Astrocyte (in vitro differentiated cells and primary cell): ENCODE data around the gene UBTD1. TPM values are rescaled to one million over a fixed set of nuclear protein-coding genes. Genes with fewer than 3 reads are reported as not detected.

ENCODE experiments used
- DNase-seq: peaks from one replicate; pipeline ENCODE4 v3.0.0-alpha.2; 2010; ENCODE audit warnings: low read depth
- FAIRE-seq: peaks from 2 replicates; lab custom pipeline; 2011; peaks lifted over from hg19 to GRCh38; lab: Jason Lieb, UNC
- H2AFZ ChIP-seq: 2 replicates; pipeline ENCODE4 v1.6.0; 2012; ENCODE audit warnings: low read depth, low read length, inconsistent platforms
- H3K27ac ChIP-seq: 2 replicates; pipeline ENCODE4 v1.5.1; 2011; ENCODE audit warnings: low read depth, low read length, inconsistent platforms
- H3K27me3 ChIP-seq: 2 replicates; pipeline ENCODE4 v1.6.0; 2011; ENCODE audit warnings: low read length, inconsistent platforms; ENCODE audit not compliant: insufficient read depth
- H3K36me3 ChIP-seq: 2 replicates; pipeline ENCODE4 v1.5.1; 2011; ENCODE audit warnings: low read length, inconsistent platforms; ENCODE audit not compliant: insufficient read depth
- H3K4me1 ChIP-seq: 2 replicates; pipeline ENCODE4 v1.5.1; 2011; ENCODE audit warnings: low read length, inconsistent platforms; ENCODE audit not compliant: insufficient read depth
- H3K4me2 ChIP-seq: 2 replicates; pipeline ENCODE4 v1.6.0; 2012; ENCODE audit warnings: low read length, inconsistent platforms
- H3K4me3 ChIP-seq: 2 replicates; pipeline ENCODE4 v1.5.1; 2011; ENCODE audit warnings: low read depth, mild to moderate bottlenecking, low read length, inconsistent platforms; ENCODE audit not compliant: insufficient read depth
- H3K79me2 ChIP-seq: 2 replicates; pipeline ENCODE4 v1.6.0; 2012; ENCODE audit warnings: mild to moderate bottlenecking, low read length, inconsistent platforms; ENCODE audit not compliant: insufficient read depth
- H3K9ac ChIP-seq: 2 replicates; pipeline ENCODE4 v1.6.0; 2012; ENCODE audit warnings: mild to moderate bottlenecking, low read length, inconsistent platforms
- H3K9me3 ChIP-seq: 2 replicates; pipeline ENCODE4 v1.5.1; 2012; ENCODE audit warnings: low read depth, mild to moderate bottlenecking, low read length, inconsistent platforms; ENCODE audit not compliant: insufficient read depth
- H4K20me1 ChIP-seq: 2 replicates; pipeline ENCODE4 v1.6.0; 2012; ENCODE audit warnings: low read length, inconsistent platforms; ENCODE audit not compliant: insufficient read depth
- H3K27ac Mint-ChIP-seq: one replicate; pipeline ENCODE4 v1.8.0; 2021; ENCODE audit warnings: mild to moderate bottlenecking, mixed read lengths; ENCODE audit not compliant: unreplicated experiment
- H3K27me3 Mint-ChIP-seq: one replicate; pipeline ENCODE4 v1.8.0; 2021; ENCODE audit warnings: low read depth, mixed read lengths; ENCODE audit not compliant: unreplicated experiment
- H3K36me3 Mint-ChIP-seq: one replicate; pipeline ENCODE4 v1.8.0; 2021; ENCODE audit warnings: low read depth, mixed read lengths; ENCODE audit not compliant: unreplicated experiment
- H3K4me1 Mint-ChIP-seq: one replicate; pipeline ENCODE4 v1.8.0; 2021; ENCODE audit warnings: low read depth, mixed read lengths; ENCODE audit not compliant: unreplicated experiment
- H3K4me3 Mint-ChIP-seq: one replicate; pipeline ENCODE4 v1.8.0; 2021; ENCODE audit warnings: mild to moderate bottlenecking, moderate library complexity, mixed read lengths; ENCODE audit not compliant: unreplicated experiment
- H3K9me3 Mint-ChIP-seq: one replicate; pipeline ENCODE4 v1.8.0; 2021; ENCODE audit warnings: mild to moderate bottlenecking, mixed read lengths; ENCODE audit not compliant: unreplicated experiment
- EZH2 ChIP-seq: IDR thresholded peaks from 2 replicates; pipeline ENCODE4 v1.6.1; 2012; ENCODE audit warnings: mild to moderate bottlenecking, low read length, inconsistent platforms; ENCODE audit not compliant: insufficient read depth
- total RNA-seq: library from RNA; stranded (reverse); gene quantifications from 2 replicates; pipeline ENCODE4 v1.2.1, GENCODE V29; 2021
- TF ChIP-seq, protein P1 (sequence below): IDR thresholded peaks from 2 replicates; pipeline ENCODE4 v1.5.1; 2011; ENCODE audit warnings: low read depth, mild to moderate bottlenecking, inconsistent platforms, low read length, moderate library complexity; ENCODE audit not compliant: insufficient read depth

The UBTD1 gene
- total RNA-seq, 1 donor from 2014 or later = 73.1 TPM

- FAIRE-seq = no peak
- Mint-ChIP-seq H3K9me3 (no peaks in the 10 kb centered on the region), H3K4me1 (peaks cover 69% of the 10 kb centered on the region), H3K27ac (no peak overlapping the region), H3K36me3 (peaks cover 7% of the 10 kb centered on the region), H3K4me3 (no peak overlapping the region), H3K27me3 (no peaks in the 10 kb centered on the region)
- H3K79me2 ChIP-seq = peaks cover 47% of the 10 kb centered on the region
- peaks cover 30% of the 10 kb centered on the region for H3K4me1 ChIP-seq
- no peak overlapping the region for H3K4me2 ChIP-seq
- H2AFZ ChIP-seq = no peak overlapping the region
- no peaks in the 10 kb centered on the region for H3K9me3 ChIP-seq
- TF ChIP-seq EZH2 = no peak
- TF ChIP-seq, protein P1, sequence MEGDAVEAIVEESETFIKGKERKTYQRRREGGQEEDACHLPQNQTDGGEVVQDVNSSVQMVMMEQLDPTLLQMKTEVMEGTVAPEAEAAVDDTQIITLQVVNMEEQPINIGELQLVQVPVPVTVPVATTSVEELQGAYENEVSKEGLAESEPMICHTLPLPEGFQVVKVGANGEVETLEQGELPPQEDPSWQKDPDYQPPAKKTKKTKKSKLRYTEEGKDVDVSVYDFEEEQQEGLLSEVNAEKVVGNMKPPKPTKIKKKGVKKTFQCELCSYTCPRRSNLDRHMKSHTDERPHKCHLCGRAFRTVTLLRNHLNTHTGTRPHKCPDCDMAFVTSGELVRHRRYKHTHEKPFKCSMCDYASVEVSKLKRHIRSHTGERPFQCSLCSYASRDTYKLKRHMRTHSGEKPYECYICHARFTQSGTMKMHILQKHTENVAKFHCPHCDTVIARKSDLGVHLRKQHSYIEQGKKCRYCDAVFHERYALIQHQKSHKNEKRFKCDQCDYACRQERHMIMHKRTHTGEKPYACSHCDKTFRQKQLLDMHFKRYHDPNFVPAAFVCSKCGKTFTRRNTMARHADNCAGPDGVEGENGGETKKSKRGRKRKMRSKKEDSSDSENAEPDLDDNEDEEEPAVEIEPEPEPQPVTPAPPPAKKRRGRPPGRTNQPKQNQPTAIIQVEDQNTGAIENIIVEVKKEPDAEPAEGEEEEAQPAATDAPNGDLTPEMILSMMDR = no peak
- no peak for DNase-seq
- H3K4me3 ChIP-seq = no peak overlapping the region
- H3K27me3 ChIP-seq = no peaks in the 10 kb centered on the region
- H3K9ac ChIP-seq = no peak overlapping the region
- H3K27ac ChIP-seq = no peak overlapping the region
- no peaks in the 10 kb centered on the region for H3K36me3 ChIP-seq
- peaks cover 6% of the 10 kb centered on the region for H4K20me1 ChIP-seq
Measured at GRCh38 chr10:97547271-97547600, 48.5 kb downstream of the UBTD1 start.

DNA sequence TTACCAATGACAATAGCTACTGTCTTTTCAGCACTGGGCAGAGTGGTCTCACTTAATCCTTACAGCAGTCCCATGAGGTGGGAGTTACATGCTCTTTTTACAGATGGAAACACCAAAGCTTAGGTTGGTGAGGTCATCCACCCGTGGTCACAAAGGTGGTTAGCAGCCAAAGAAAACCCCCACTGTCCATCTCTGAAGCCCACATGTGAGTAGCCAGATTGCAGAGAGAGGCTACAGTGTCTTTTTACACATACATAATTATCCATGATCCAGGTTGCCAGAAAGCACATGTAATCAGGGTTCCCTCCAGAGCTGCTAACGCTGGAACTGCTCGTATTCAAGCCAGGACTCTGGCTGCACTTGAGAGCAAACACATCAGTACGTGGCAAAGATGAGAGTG is 49.2 kb downstream of the UBTD1 start:
- no peaks in the 10 kb centered on the region for H3K9me3 ChIP-seq
- DNase-seq = peak; percentile 45
- no peak overlapping the region for H3K27ac ChIP-seq
- FAIRE-seq = peak; percentile 5
- peaks cover 64% of the 10 kb centered on the region for H3K4me1 Mint-ChIP-seq
- H3K4me3 ChIP-seq = no peak overlapping the region
- no peaks in the 10 kb centered on the region for H3K9me3 Mint-ChIP-seq
- no peak overlapping the region for H3K4me3 Mint-ChIP-seq
- peaks cover 52% of the 10 kb centered on the region for H3K79me2 ChIP-seq
- peak overlapping the region; percentile 91 for H3K27ac Mint-ChIP-seq
- peaks cover 23% of the 10 kb centered on the region for H3K4me1 ChIP-seq
- H2AFZ ChIP-seq = no peak overlapping the region
- no peaks in the 10 kb centered on the region for H3K27me3 ChIP-seq
- no peak overlapping the region for H3K9ac ChIP-seq
- H3K27me3 Mint-ChIP-seq = no peaks in the 10 kb centered on the region
- H3K36me3 ChIP-seq = no peaks in the 10 kb centered on the region
- H3K36me3 Mint-ChIP-seq = peaks cover 7% of the 10 kb centered on the region
- peaks cover 6% of the 10 kb centered on the region for H4K20me1 ChIP-seq
- no peak for TF ChIP-seq EZH2
- TF ChIP-seq, protein P1 = no peak
- H3K4me2 ChIP-seq = peak overlapping the region; percentile 17

DNA sequence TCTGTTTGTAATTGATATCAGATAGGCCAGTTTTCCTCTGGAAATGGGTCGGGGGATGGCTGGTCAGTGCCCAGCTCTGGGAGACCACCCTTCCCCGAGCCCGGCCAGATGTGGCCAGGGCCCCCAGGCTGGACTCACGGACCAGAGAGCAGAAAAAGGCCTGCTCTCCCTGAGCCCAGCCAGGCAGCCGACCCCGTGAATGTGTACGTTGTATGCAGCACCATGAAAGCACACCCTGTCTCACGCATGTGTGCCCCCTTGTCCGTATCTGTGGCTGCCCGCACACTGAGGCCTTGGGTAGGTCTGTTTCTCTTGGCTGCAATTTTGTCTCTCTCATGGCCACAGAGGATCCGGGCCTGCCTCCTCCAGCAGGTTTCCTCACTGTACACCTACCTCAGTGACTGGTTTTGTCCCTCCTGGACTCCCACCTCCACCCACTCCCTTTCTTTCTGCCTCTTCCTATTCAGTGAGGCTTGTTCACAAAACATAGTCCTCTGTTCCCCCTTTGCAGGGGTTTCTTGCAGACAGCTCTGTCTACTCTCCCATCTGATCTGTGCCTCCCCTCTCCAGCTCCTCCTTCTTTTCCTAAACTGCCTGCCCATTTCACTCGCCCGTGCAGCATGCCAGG is 50.2 kb downstream of the UBTD1 start:
- Mint-ChIP-seq H3K9me3 (no peaks in the 10 kb centered on the region), H3K27me3 (no peaks in the 10 kb centered on the region), H3K27ac (peak overlapping the region; percentile 48), H3K36me3 (peaks cover 7% of the 10 kb centered on the region), H3K4me1 (peaks cover 61% of the 10 kb centered on the region), H3K4me3 (peak overlapping the region; percentile 63)
- Histone ChIP-seq H3K79me2 (peaks cover 57% of the 10 kb centered on the region), H4K20me1 (peaks cover 10% of the 10 kb centered on the region), H3K27me3 (no peaks in the 10 kb centered on the region), H2AFZ (no peak overlapping the region), H3K36me3 (no peaks in the 10 kb centered on the region), H3K9me3 (no peaks in the 10 kb centered on the region), H3K27ac (no peak overlapping the region), H3K4me3 (no peak overlapping the region), H3K9ac (no peak overlapping the region), H3K4me1 (peaks cover 20% of the 10 kb centered on the region), H3K4me2 (no peak overlapping the region)
- TF ChIP-seq EZH2 = no peak
- TF ChIP-seq, protein P1 = no peak
- DNase-seq (no peak), FAIRE-seq (no peak)
